ENCODE data around the gene DNAJC5. TPM values are rescaled to one million over a fixed set of nuclear protein-coding genes. Genes with fewer than 3 reads are reported as not detected.

DNAJC5 gene
- total RNA-seq, 1 donor from 2014 or later, result 43.2 TPM

GRCh38 chr20:63861365-63861934, 33.5 kb upstream of the DNAJC5 start, which contains the start of gene ABHD16B:
Gene ABHD16B (plus strand): TSS chr20:63861498. CDS start chr20:63861541, 43 bp downstream.
- DNase-seq (ENCODE audit: low spot score in 2 of 2, unreplicated experiment in 2 of 2), result no peak
- no peaks in the 10 kb centered on the region for H3K27me3 Mint-ChIP-seq (ENCODE audit: low read depth)
- H3K4me1 Mint-ChIP-seq, result peaks cover 47% of the 10 kb centered on the region
- H3K9me3 Mint-ChIP-seq, result no peaks in the 10 kb centered on the region
- no peak for TF ChIP-seq CTCF (IDR thresholded peaks at IDR 0.05; ENCODE audit: unreplicated experiment)
- no peak within 1 kb of the TSS for H3K4me3 Mint-ChIP-seq
- peaks cover 5% of the 10 kb centered on the region for H3K36me3 Mint-ChIP-seq
- H3K27ac Mint-ChIP-seq, result no peak within 1 kb of the TSS

- Mint-ChIP-seq H3K27me3 (ENCODE audit: low read depth) (no peaks in the 10 kb centered on the region), H3K27ac (no peak overlapping the region), H3K4me3 (no peak overlapping the region), H3K9me3 (no peaks in the 10 kb centered on the region), H3K4me1 (peaks cover 42% of the 10 kb centered on the region), H3K36me3 (peaks cover 5% of the 10 kb centered on the region)
- TF ChIP-seq CTCF (IDR thresholded peaks at IDR 0.05; ENCODE audit: unreplicated experiment), result no peak
- no peak for DNase-seq (ENCODE audit: low spot score in 2 of 2, unreplicated experiment in 2 of 2)
Observed at GRCh38 chr20:63861981-63862901, 32.7 kb upstream of the DNAJC5 start.

GRCh38 chr20:63863021-63863797, 31.7 kb upstream of the DNAJC5 start:
- peaks cover 9% of the 10 kb centered on the region for H3K36me3 Mint-ChIP-seq

GRCh38 chr20:63863798-63864544, 31.0 kb upstream of the DNAJC5 start:
- peak in 1 of 2 experiments; percentile 76 for DNase-seq (ENCODE audit: low spot score in 2 of 2, unreplicated experiment in 2 of 2)
- Mint-ChIP-seq H3K4me1 (peaks cover 27% of the 10 kb centered on the region), H3K27me3 (ENCODE audit: low read depth) (no peaks in the 10 kb centered on the region), H3K4me3 (peak overlapping the region; percentile 82), H3K9me3 (no peaks in the 10 kb centered on the region), H3K27ac (peak overlapping the region; percentile 92), H3K36me3 (peaks cover 12% of the 10 kb centered on the region)
- TF ChIP-seq CTCF (IDR thresholded peaks at IDR 0.05; ENCODE audit: unreplicated experiment), result peak; percentile 37

More at GRCh38 chr20:63863021-63863797, 31.7 kb upstream of the DNAJC5 start:
- peak overlapping the region; percentile 82 for H3K4me3 Mint-ChIP-seq
- H3K27me3 Mint-ChIP-seq (ENCODE audit: low read depth), result no peaks in the 10 kb centered on the region
- peak overlapping the region; percentile 92 for H3K27ac Mint-ChIP-seq
- no peak for TF ChIP-seq CTCF (IDR thresholded peaks at IDR 0.05; ENCODE audit: unreplicated experiment)
- no peak for DNase-seq (ENCODE audit: low spot score in 2 of 2, unreplicated experiment in 2 of 2)
- H3K4me1 Mint-ChIP-seq, result peaks cover 32% of the 10 kb centered on the region
- no peaks in the 10 kb centered on the region for H3K9me3 Mint-ChIP-seq

- peak overlapping the region; percentile 82 for H3K4me3 Mint-ChIP-seq
Observed at GRCh38 chr20:63864545-63864977, 30.4 kb upstream of the DNAJC5 start.

More at GRCh38 chr20:63864545-63864977, 30.4 kb upstream of the DNAJC5 start:
- Mint-ChIP-seq H3K4me1 (peaks cover 24% of the 10 kb centered on the region), H3K36me3 (peaks cover 12% of the 10 kb centered on the region), H3K27me3 (ENCODE audit: low read depth) (no peaks in the 10 kb centered on the region), H3K27ac (peak overlapping the region; percentile 92), H3K9me3 (no peaks in the 10 kb centered on the region)
- DNase-seq (ENCODE audit: low spot score in 2 of 2, unreplicated experiment in 2 of 2), result no peak
- TF ChIP-seq CTCF (IDR thresholded peaks at IDR 0.05; ENCODE audit: unreplicated experiment), result no peak

Data from mesothelial cell of epicardium (in vitro differentiated cells).